Suprapubic skin (tissue), 3 donors: ENCODE data around the gene PGGHG.
"Not testable (repeated sequence)": the region's sequence is repeated elsewhere in the genome, so short reads cannot be mapped to it uniquely, and the experiment has no call there.

ENCODE experiments used
- CTCF ChIP-seq, 2 donors: fragments of 200-600 bp in 1 of 2; fragments of 450-650 bp in 1 of 2; sonication (generic) in 1 of 2; IDR thresholded peaks; one replicate each; pipeline ENCODE4 v1.5.1; 2016 to 2019; ENCODE audit warnings: antibody characterized with exemption in 2 of 2, mild to moderate bottlenecking in 1 of 2, moderate library complexity in 1 of 2
- POLR2AphosphoS5 ChIP-seq, 3 donors: sonication (generic); formaldehyde crosslinking; IDR thresholded peaks; one replicate each; pipeline ENCODE4 v1.6.1; 2017; ENCODE audit warnings: antibody characterized with exemption in 3 of 3

GRCh38 chr11:317668-318404, 28.9 kb downstream of the PGGHG start:
- TF ChIP-seq CTCF, POLR2AphosphoS5 (IDR thresholded peaks at IDR 0.05): not testable (repeated sequence)
